Fibroblast of gingiva (primary cell): Measurements from ENCODE around the gene ADM.

Source experiments
- DNase-seq: peaks from one replicate; pipeline ENCODE4 v3.0.0-alpha.2; 2011; ENCODE audit warnings: low read depth

The ADM gene

DNA sequence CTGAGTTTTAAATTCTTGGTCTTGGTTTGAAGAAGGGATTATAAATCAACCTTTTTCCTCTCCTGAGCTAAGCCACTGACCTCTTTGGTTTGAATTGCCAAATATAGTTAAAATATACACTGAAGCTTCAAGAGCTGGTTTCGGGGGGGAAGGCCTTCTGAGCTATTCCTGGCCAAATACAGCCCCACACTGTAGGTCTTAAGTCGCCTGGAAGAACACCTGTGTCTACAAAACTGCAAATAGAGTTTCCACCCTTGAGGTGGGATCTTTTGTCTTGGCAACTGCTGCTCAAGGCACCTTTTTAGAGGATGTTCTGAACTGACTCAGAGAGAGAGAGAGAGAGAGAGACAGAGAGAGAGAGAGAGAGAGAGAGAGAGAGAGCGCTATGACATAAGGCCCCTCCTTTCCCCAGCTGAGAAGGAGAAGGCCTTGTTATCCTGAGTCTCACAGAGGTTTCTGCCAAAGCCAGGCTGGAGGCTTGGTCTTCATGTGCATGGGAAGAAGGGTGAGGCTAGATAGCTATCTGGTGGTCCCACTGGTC, 5.5 kb downstream of the ADM start:
- DNase-seq: peak; percentile 75

DNA sequence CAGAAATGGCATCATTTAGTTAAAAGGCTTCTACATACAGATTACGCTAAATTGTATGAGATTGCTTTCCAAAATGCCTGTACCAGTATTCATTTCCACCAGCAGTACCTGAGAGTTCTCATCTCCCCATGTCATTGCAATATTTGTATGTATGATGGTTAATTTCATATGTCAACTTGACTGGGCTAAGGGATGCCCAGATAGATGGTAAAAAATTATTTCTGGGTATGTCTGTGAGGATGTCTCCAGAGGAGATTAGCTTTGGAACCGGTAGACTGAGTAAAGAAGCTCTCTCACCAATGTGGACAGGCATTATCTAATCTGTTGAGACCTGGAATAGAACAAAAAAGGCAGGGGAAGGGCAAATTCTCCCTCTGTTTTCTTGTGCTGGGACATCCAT, 6.9 kb downstream of the ADM start:
- DNase-seq: no peak

DNA sequence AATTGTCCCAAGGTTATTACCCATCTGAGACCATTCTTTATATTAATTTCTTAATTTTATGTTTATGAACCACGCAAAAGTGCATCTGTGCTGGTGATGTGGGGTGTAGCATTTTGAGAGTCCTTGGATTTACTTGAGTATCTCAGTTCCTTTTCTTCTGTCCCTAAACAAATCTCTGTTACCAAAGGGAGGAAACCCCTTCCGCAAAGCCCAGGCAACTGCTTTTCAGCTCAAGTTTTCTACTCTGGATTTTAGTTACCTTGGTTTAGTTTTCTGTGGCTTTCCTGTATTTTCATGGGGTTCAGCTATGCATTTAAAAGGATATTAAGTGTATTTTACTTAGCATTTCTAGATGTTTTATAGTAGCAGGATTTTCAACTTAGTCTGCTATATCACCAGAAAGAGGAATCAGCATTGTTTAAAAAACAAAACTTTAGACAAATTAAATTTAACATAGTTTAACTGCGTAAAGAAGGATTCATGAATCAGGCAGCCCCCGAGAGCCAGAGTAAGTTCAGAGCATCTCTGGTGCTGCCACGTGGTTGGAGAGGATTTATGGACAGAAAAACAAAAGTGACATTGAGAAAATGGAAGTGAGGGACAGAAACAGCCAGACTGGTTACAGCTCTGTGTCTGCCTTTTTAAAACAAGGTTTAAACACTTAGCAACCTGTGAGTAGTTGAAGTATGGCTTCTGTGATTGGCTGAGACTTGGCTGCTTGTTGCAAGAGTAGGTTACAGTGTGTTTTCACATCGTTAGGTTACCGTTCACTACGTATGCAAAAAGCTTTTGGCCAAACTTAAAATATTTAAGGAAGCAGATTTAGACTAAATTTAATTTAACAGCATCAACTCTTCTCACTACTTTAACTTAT, 9.6 kb downstream of the ADM start:
- DNase-seq: peak; percentile 67

DNA sequence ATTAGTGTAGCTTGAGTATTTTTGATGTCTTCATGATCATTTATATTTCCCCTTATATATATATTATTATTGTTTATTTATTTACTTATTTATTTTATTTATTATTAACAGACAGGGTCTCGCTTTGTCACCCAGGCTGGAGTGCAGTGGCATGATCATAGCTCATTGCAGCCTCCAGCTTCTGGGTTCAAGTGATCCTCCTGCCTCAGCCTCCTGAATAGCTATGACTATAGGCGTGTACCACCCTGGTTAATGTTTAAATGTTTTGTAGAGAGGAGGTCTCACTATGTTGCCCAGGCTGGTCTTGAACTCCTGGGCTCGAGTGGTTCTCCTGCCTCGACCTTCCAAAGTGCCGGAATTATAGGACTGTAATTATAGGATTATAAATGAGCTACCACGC, 10.2 kb downstream of the ADM start:
- no peak for DNase-seq

DNA sequence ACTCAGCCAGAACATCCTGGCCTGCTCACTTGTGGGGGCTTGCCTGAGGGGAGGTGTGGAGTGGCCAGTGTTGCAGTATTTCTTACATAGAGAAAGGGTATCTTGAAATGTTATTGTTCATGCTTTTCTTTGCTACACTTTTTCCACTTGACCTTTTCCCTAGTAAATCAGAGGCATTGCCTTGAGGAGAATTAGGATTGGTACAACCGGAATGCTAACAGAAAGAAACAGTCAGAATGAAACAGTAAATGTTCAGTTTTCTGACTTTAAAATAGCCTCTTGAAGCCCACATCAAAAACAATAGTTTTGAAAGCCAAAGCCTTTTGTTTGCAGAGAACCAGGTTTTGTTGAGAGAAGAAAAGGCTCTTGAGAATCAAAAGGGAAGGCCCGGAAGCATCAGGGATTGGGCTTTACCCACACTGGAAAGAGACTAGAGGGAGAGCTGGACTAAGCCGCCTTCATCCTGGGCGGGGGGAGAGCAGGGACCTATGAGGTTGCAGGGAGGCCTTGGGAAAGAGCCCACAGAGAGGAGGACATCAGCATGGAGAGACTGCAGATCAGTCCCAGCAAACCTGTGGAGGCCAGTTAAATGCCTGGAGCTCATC, 12.4 kb downstream of the ADM start:
- DNase-seq: peak; percentile 29

DNA sequence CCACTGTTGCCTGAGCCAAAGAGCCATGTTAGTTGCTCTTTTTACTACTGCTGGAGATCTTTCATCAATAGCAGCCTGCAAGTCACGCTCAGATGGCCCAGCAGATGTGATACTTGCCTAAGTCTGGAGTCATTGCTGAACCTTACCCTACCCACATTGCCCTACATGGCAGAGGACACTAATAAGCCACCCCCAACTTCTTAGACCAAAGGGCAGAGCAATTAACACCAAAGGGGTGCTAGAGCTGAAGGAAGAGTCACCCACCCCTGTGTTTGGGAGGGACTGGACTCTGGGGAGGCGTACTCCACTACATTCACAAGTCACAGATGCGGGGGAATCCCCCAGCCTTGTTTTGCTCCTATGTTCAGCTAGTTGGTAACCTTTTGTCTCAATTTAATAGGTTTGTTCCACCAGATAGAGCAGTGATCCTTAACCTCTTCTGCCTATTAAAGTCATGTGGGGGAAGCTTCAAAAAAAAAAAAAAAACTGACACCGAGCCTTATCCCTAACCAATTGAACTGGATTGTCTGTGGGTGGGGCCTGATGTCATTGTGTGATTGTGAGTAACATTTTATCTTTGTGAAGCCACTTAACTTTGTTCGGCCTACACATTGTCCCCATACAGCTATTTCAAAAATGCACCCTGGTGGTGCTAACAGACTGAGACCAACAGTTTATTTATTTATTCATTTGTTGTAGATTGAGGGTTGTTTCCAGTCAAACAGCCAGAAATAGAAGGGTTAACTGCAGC, 13.1 kb downstream of the ADM start:
- DNase-seq: no peak

DNA sequence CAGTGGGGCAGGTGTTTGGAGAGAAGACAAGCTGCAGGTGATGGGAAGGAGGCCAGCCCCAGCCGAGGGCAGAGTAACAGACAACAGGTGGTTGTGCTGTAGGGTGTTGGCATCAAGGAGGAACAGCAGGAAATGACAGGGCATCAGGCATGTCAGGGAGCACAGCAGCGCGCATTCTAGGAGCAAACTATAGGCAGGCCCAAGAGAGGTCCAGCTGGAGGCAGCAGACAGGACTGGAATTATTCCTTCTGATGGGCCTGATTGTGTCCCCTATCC, 13.6 kb downstream of the ADM start:
- no peak for DNase-seq

DNA sequence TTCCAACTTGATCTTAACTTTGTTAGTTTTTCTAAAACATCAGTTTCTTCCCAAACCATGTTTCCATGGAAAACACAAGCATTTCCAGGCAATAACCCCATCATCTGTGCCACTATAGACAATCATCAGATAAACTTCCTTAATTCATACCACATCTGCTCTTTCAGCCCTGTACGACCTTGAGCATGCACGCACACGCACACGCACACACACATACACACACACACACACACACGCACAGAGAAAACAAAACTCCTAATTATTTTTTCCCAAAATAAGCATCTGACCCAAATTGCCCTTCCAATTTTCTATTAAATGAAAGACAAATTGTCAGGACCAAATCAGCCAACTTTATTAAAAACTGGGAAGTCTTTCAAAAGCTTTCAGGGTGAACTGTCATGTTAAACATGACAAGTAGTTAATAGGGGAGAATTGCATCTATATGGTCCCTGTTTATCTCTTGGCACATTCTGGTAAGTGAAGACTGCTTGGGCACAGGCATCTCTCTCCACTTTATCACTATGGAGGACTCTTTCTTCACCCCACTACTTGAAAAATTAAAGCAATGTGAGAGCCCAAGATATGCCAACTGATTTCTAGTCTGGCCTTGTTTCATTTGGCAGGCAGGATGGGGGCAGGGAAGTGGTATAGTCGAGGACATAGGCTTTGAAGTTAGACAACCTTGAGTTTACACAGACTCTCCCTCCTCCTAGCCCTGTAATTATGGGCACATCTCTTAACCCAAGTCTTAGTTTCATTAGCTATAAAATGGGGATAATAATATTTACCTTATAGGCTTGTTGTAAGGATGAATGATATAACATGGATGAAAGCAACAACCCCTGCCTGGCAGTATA, 15.1 kb downstream of the ADM start:
- no peak for DNase-seq

DNA sequence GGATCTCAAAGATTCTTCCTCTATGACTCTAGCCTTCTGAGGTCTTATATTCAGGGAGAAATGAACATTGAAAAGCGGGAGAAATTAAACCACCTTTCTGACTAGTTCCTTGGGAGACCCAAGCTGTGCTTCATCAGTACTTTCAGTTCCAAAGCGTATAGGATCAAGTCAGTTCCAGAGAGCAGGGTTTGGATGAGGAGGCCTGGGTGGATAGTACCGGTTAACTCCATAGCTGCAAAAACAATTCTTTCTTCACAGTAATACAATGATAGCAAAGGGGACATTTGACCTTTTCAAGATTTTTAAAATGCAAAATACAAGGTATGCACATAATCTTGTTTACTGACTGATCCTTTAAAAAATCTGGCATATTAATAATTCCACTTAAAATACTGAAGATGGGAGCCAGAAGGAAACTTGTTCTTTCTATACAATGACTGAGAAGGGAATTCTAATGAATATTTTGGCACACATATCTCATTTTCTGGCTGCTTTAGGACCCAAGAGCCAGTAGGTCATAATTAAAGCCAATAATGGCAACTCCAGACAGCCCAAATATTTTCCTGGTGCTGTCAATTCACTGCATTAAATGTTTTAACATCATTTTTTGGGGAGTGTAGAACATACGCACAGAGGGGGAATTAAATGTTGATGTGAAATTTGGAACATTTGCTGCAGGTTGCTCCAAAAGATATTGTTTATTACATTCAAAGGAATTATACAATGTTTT, 16.0 kb downstream of the ADM start:
- DNase-seq: no peak

DNA sequence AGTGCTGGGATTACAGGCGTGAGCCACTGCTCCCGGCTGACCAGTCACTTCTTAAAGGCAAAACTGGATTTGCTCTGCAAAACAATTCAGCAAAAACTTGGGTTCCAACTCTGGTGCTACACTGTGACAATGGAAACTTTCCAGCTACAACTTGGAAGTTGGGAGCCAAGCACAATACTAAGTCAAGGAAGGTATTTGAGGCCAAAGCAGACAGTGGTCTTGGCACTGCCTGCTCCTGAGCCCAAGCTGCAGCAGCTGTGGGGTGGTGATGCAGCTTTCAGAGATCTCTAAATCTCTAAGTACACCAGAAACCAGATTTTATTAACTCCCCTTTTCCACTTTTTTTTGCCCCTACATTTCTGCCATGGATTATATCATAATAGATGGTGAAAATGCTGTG, 17.5 kb downstream of the ADM start:
- DNase-seq: peak; percentile 45

DNA sequence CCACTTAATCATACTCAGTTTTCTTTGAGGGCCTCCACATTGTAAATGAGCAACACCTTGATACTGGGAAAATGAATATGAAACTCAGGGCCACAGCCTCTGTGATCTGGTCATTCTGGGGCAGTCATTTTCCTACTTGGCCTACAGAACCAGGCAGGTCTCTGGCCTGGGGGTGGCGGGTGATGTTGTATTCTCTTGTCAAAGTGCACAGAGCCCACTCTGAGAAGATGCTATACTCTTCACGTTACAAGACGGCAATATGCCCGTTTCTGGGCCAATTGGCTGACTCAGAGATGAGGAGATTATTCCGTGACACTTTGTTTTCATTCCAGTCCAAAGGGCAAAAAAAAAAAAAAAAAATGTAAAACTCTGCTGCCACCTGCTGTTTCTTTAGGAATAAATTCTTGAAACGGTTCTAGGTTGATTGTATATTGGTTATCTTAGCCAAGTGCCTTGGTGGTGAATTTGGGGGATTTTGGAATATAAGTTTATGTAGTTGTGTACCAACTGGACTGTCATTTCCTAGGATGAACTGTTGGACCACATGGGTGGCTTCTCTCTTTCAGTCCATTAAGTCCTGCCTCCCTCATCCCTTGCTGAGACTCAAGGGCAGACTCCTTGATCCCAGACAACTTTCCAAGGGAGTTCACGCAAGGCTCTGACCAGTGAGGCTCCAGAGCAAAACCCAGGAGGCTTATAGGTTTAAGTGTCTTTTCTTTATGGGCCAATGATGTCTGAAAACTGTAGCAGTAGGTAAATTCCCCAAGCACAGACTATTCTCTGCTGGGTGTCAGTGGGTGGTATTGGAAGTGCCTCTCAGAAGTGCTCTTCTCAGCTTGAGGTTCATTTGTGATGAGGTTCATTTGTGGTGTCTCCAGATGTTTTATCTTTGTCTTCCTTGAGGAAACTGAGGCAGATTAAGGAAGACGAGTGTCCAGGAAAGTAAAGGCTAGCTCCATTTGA, 18.2 kb downstream of the ADM start:
- DNase-seq: peak; percentile 92

DNA sequence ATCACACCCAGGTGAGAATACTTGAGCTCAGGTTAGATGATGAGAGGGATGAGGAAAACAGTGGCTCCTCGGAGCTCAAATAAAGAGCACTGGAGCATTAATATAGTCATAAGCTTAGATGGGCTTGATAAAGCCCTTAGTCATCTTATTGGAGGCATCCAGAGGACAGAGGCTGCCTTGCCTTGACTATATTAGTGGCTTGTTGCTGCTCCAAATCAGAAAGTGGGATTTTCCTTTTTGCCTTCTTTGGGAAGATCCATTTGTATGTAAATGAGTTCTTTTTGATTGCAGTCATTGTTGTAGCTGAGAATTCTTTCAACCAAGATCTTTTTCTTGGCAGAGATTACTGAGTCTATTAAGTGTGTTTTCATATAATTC, 18.9 kb downstream of the ADM start:
- DNase-seq: peak; percentile 25

DNA sequence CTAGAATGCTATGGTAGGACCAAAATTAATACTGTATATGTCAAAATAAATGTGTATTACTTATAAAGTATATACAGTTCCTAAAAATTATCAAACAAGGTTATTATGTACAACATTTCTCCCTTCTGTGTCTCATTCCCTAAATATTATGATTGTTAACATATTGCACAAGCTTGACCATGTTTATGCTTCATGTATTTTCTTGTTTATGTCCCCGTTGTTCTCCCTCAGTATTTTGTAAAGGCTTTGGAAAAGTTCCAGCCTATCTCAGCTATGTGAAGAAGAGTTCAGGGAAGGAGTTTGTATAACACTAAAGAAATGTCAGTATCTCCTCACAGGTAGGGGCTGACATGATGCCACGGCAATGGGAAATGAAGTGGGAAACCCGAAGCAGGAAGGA, 19.6 kb downstream of the ADM start:
- peak; percentile 93 for DNase-seq

DNA sequence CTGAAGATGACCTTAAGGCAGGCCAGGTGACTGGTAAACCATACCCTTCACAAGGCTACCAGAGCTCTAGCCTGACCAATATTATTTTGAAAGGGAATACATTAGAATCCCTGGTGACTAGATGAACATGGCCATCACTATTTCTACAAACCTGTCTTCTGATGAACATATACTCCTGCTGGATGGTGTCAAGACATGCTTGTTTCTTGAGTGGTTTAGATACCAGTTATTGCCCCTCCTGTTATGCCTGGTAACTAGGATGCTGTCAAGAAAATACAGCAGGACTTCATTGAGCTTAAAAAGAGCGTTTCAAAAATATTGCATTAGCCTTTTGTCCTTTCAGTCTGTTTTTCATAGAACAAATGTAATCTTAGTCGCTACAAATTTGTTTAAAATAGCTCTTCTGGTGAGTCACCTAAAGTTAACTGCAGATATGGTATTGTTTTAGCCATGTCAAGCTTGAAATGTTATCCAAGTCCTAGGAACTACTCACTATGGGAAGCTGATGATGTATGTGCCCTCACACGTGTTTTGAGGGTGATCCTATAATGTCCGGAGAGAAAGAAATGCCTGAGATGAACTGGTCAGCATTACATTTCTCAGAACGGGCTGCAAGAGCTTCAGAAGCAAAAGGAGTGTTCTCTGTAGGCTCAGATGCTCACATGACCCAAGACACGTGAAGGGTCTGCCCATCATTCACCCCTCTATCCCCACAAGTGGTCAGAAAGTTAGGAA, 20.6 kb downstream of the ADM start:
- peak; percentile 98 for DNase-seq

DNA sequence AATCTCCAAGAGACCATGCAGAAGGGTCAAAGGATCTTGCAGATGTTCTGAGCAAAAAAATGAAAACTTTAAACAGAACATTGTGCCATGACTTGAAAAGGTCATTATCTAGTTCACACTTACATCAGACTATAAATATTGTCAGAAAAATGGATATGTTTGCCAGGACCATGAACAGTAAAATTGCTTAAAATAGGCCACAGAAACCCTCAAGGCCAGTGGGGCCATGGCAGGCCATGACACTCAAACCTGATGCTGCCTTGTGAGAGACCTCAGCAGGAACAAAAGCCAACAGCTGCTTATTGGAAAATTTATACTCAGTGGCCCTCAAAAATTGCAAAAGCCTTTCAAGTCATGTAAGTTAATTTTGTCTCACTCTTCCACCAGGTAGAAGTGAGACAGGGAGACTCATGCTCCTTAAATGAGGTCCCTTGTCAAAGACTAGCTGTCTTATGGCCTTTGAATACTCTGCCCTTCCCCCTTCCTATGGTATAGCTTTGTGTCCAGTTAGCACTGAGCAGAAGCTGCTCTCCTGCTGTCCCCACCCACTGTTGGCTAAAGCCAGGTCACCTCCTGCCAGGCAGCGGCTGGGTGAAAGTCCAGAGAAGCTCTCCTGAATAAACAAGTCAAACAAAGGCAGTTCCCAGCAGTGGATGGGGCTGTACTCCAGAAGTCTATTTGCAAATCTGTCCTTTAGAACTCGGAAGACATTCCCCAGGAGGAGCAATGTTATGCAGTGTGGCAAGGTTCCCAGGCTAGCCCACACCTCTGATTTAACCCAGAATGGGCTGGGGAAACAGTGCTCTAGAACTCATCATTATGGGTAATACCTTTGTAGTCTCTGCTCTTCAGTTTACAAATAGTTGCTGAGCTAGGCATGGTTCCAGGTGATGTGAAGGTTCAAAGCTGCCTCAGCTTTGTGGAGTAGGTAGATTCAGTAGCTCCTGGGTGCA, 21.4 kb downstream of the ADM start:
- peak; percentile 86 for DNase-seq

DNA sequence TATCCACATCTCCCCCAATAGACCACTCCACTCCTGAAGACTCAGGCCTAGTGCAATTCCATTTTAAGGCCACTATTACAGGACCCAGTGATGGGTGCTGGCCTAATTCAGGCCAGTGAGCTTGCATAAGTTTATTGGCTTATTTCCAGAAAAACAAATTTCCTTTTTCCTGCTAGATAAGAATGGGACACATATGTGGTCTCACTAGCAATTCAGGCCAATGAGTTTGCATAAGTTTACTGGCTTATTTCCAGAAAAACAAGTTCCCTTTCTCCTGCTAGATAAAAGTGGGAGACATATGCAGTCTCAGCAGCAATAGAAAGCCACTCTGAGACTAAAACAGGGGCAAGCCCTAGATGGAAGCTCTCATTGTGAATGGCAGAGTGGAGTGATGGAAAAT, 22.4 kb downstream of the ADM start:
- peak; percentile 67 for DNase-seq

DNA sequence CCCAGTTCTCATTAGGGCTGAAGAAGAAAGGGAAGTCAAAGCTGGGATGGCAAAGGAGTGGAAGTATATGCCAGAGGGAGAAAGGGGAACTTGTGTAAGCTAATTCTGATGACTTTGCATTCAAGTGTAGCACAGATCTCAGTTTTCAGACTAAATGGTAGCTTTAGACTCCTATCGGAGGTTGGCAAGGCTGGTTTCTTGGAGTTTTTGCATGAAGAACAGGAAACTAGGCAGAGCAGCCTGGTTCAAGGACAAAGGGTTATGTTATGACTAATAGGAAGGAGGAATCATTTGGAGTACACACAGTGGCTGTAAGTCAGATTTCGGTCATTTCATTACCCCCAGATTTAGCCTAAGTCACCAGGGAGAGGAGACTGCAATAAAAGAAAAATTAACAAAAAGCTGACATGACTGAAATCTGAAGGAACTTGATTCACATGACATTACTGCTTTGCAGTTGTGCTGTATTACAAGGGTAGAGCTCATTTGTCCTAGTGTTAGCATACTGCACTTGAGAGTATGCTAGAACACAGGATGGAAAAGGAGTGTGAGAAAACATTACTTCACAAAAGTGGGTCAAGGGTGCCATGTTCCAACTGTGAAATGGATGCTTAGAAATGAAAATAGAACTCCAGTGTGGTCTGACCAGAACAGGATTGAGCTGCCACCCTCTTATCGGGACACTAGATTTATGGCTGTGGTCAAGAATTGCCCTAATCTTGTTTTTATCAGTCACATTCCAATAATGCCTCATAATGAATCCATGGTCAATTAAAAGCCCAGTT, 23.6 kb downstream of the ADM start:
- DNase-seq: peak; percentile 50

DNA sequence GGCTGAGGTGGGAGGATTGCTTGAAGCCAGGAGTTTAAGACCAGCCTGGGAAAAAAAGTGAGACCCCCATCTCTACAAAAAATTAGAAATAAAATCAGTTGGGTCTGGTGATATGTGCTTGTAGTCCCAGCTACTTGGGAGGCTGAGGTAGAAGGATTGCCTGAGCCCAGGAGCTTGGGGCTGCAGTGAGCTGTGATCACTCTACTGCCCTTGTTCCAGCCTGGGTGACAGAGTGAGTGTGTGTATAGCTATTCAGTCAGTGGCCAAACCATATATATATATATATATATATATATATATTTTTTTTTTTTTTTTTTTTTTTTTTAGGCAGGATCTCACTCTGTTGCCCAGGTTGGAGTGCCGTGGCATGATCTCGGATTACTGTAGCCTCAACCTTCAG, 24.5 kb downstream of the ADM start:
- no peak for DNase-seq
